GM18502 (cell line): ENCODE data around the gene FMN1.

Experiments used
- ATAC-seq: cut with Tn5 transposase; IDR thresholded peaks from one replicate; pipeline ENCODE4 v1.9.1; 2021; ENCODE audit warnings: mild to moderate bottlenecking; ENCODE audit not compliant: unreplicated experiment, poor library complexity

The FMN1 gene

DNA sequence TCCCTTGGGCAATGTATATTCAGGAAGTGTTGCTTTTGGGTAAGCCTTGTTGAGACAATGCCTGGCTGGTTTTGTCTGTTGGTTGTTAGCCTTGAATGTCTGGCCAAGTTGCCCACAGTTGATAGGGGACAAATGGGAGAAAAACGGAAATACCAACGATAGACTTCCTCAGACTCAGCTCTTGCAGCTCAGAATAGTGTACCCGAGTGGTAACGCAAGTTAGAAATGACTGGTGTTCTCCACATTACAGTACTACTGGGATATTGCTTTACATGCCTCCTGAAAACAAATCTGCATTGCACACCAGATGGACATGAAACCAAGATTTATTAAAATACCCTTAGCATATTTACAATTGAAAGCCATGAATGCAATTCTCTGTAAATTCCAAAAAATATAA lies 429.3 kb downstream of the FMN1 start:
- ATAC-seq, result no peak

DNA sequence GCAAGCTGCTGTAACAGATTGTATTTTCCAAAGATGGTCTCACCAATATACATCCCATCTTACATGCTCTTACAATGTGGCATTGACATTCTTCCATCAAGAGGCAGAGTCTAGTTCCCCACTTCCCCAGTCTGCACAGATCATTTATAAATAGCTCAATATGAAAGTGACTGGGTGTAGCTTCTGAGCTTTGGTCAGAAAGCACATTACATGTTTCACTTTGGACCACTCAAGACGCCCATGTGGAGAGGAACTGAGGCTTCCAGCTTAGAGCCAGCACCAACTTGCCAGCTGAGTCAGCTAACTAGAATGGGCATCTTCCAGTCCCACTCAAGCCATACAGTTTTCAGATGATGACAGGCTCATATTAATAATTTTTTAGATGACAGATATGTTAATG lies 431.2 kb downstream of the FMN1 start:
- peak; percentile 53 for ATAC-seq

DNA sequence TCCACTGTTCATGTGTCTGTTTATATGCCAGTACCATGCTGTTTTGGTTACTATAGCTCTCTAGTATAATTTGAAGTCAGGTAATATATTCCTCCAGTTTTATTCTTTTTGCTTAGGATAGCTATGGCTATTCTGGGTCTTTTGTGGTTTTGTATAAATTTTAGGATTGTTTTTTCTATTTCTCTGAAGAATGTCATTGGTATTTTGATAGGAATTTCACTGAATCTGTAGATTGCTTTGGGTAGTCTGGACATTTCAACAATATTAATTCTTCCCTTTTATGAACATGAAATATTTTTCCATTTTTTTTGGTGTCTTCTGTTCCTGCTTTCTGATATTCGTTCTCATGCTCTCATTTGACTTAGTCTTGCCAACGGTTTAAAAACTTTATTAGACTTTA lies 437.1 kb downstream of the FMN1 start:
- ATAC-seq, result no peak

DNA sequence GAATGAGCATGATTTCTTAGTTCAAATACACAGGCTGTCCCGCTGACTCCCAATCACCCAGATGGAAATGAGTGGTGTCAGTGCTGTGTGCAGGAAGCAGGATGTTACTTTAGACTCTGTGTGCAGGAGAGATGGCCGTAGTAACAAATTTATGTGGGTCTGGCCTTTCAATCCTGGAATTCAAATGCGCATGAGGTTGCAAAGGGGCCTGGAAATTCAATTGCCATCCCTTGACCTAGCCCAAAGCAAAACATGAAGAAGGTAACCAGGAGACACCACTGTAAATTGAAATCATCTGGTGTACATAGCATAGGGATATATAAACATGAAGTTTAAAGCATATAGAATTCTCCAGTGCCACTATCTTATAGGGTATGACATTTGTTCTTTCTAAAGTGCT lies 443.5 kb downstream of the FMN1 start:
- no peak for ATAC-seq

DNA sequence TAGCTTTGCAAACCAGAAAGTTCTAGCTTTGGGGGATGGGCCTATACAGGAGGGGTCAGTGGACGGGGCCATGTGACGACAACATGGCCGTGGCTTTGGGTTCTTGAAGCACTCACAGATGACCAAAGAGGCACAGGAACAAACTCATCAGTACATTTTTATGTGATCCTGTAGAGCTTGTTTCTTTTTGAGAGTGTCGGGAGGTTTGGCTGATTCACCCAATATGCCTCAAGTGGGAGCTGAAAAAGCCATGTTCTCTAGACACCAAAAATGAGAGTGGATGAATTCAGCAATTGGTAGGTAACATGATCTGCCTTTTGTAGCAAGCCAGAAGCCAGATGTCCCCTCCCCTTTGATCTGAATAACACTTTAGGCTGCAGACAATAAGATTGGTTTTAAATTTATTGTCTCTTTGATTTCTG lies 446.6 kb downstream of the FMN1 start:
- ATAC-seq, result no peak

DNA sequence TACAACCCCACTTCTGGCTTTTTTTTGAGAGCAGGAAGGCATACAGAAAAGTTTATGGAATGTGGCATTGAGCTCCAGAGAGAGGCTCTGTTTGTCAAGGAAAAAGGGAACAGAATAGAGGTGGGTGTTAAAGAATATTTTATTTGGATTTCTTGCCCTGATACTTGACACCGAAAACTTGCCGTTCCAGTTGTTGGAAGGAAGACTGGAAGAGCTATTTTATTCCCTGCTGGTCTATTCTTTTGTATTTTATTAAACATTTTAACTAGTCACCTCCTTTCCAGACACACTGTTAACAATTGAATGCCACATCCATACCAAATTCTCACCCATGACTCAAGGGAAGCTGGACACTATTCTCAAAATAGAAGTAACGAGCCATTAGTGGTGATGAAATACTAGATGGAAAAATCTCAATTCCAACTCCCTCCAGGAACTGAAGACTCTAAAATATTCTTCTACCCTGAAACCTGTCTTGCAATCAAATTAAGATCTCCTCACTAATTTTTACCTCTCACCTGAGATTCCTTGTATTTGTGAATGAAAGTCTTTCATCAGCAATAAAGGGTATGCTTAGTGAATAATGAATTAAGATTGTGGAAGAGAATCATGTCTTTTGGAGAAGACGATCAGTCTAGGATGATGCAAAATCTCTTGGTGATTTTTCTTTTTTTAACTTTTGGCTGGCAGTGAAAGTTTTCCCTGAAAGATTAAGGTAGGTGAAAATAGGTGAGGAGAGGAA lies 448.2 kb downstream of the FMN1 start:
- ATAC-seq, result no peak

DNA sequence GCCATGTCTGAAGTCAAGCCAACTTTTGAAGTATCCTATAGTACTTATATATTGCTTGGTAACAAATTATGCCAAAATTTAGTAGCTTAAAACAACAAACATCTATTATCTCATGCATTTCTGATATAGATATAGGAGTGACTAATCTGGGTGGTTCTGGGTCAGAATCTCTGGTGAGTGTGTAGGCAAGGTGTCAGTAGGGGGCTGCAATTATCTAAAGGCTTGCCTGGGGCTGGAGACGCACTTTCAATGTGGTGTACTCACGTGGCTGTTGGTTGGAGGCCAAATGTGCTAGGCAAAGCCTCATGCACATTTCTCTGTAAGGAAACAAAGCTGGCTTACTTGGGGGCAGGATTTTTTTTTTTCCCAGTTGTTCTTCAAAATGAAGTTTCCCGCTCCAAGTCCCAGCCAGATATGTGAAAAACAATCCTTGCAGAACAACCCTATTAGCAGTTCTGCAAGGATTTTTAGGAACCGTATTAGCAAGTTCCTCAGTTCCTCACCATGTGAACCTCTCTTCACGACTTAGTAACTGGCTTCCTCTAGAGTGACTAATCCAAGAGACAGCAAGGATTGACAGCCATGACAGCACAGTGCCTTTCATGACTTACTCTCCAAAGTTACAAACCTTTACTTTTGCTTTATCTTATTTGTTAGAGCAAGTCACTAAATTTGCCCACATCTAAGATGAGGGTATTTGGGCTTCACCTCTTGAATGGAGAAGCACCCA lies 450.9 kb downstream of the FMN1 start:
- ATAC-seq, result no peak

DNA sequence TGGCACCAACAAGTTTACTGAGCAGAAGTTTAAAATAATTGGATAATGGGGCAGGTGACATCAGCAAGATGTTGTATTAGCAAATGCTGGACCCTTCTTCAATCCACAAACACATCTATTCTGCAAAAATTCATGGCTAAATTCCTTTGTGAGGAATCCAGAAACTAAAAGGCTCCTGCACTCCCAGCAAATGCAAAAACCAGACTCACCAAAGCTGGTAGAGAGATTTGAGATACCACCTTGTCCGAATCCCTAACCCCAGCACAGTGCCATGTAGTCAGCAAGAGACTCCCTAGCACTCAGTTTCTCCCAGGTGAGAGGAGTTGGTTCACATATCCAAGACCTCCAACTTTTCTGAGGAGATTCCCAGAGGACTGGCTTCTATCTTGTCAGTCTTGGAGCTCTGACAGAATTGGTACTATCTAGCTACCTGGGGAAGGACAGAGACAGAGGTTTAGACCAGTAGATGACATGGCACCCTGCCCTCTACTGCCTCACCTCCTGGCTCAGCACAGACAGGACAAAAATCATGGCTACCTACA lies 454.9 kb downstream of the FMN1 start:
- ATAC-seq, result no peak

DNA sequence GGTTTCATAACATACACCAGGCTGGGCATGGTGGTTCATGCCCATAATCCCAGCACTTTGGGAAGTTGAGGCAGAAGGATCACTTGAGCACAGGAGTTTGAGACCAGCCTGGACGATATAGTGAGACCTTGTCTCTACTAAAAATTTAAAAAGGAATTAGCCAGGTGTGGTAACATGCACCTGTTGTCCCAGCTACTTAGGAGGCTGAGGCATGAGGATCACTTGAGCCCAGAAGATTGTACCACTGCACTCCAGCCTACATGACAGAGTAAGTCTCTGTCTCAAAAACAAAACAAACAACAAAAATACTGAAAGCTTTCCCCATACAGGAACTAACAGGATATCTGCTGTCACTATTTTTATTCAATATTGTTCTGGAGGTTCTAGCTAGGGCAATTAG lies 455.8 kb downstream of the FMN1 start:
- ATAC-seq, result no peak

DNA sequence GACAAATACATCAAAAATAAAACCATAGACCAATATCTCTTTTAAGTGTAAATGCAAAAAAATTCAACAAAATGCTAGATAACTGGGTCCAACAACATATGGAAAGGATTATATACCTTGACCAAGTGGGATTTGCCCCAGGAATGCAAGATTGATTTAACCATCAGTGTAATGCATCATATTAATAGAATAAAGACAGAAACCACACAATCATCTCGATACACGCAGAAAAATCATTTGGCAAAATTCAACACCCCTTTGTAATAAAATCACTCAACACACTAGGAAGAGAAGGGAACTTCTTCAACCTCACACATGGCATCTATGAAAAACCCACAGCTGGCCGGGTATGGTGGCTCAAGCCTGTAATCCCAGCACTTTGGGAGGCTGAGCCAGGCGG lies 457.2 kb downstream of the FMN1 start:
- no peak for ATAC-seq

DNA sequence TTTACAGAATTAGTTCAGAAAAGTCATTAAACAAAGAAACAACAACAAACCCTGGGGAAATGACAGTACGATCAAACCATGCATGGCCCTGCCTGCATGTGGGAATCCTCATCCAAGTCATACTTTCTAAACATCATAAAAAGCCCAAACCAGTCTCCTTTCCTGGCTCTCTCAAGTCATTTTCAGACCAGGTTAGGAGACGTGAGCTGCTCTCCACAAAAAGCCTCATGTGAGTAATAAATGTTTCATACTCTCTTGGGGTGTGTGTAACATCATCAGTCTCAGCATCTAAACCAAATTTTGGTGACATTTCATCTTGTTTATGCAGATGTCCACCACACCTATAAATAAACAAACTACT lies 457.8 kb downstream of the FMN1 start:
- no peak for ATAC-seq

DNA sequence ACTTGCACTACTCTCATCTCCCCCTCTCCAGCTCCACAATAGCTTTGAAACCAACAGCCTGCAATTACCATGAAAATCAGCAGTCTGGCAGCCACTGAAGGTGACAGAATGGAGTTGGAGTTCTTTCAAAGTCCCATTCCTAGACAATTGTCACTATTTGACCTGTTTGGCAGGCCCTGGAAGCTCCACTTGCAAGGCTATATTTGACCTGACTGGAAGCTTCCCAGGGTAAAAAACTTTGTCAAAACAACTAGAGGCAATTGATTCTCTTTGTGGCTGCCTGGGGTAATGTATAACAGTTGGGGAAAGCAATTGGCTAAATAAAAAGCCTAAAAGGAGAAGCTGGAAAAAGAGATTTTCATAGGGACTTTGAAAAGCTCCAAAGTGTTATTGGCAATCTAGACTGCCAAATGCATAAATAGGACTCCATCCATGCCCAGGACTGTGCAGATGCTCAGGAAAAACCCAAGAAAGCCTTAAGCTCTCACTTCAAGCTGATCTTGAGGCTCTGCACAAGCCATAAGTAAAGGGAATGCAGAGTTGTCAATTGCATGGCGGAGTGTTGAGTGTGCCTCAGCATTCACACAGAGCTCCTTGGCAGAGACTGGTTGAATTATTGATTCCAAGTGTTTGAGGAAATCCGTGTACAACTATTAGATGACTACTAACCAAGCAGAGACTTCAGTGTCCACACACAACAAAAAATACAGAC lies 458.4 kb downstream of the FMN1 start:
- no peak for ATAC-seq

DNA sequence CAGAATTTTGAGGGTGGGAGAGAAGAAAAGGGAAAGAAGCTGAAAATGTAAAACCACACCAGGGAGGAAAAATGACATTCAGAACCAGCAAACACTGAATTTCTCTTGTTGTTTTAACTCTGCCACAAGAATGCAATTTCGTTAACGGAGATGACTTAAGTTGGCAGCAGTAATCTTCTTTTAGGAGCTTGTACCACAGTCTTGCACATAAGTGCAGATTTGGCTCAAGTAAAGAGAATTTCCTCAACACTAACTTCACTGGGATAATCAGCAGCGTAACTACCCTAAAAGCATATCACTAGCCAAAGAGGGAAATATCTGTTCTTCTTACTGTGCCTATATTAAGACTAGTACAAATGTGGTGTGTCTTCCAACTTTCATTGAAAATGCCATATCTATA lies 461.2 kb downstream of the FMN1 start:
- no peak for ATAC-seq

DNA sequence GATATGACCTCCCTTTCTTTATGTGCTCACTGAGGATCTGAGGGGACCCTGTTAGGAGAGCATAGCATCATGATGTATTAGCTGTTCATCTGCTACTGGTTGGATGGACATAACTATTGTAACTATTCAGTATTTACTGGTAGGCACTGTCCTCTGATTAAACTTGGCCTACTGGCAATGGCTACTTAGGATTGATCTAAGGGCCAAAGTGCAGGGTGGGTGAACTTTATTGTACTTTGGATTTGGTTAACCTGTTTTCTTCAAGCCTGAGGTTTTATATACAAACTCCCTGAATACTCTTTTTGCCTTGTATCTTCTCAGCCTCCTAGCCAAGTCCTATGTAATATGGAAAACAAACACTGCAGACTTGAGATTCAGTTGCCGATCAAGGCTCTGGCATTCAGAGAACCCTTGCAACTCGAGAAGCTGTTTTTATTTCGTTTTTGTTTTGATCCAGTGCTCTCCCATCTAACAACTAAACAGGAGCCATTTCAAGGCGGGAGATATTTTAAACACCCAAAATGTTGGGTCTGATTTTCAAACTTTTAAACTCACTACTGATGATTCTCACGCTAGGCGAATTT lies 461.8 kb downstream of the FMN1 start:
- ATAC-seq, result no peak

DNA sequence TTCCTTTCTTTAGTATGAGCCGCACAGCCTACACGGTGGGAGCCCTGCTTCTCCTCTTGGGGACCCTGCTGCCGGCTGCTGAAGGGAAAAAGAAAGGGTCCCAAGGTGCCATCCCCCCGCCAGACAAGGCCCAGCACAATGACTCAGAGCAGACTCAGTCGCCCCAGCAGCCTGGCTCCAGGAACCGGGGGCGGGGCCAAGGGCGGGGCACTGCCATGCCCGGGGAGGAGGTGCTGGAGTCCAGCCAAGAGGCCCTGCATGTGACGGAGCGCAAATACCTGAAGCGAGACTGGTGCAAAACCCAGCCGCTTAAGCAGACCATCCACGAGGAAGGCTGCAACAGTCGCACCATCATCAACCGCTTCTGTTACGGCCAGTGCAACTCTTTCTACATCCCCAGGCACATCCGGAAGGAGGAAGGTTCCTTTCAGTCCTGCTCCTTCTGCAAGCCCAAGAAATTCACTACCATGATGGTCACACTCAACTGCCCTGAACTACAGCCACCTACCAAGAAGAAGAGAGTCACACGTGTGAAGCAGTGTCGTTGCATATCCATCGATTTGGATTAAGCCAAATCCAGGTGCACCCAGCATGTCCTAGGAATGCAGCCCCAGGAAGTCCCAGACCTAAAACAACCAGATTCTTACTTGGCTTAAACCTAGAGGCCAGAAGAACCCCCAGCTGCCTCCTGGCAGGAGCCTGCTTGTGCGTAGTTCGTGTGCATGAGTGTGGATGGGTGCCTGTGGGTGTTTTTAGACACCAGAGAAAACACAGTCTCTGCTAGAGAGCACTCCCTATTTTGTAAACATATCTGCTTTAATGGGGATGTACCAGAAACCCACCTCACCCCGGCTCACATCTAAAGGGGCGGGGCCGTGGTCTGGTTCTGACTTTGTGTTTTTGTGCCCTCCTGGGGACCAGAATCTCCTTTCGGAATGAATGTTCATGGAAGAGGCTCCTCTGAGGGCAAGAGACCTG lies 463.5 kb downstream of the FMN1 start:
- no peak for ATAC-seq

DNA sequence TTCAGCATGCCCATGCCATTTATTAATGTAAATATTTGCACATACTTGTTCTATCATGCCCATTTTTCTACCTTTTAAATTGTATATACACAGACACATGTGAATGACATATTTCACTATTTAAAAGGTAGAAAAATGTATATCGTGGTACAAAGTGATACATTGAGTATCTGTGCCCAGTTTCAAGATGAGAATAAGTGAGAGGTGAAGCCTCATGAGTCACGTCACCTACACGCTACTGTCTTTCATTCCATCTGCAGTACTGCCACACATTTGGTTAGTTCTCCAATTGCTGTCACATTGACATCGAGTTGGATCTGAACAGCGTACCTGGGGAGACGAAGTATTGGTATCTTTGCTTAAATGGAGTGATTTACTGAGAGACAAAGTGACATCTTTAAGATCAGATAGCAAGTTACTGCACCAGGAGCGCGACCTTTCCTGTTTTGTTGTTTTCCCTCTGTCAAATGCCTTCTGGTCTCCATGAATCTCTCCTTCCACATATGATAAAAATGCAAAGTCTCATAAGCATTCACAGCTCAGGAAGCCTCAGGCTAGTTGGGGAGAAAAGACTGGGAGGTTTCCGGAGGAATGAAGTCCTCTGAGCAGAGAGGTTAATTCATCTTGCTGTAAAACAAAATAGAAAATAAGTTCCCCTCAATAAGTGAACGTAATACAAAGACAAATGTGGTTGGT lies 464.7 kb downstream of the FMN1 start:
- no peak for ATAC-seq

DNA sequence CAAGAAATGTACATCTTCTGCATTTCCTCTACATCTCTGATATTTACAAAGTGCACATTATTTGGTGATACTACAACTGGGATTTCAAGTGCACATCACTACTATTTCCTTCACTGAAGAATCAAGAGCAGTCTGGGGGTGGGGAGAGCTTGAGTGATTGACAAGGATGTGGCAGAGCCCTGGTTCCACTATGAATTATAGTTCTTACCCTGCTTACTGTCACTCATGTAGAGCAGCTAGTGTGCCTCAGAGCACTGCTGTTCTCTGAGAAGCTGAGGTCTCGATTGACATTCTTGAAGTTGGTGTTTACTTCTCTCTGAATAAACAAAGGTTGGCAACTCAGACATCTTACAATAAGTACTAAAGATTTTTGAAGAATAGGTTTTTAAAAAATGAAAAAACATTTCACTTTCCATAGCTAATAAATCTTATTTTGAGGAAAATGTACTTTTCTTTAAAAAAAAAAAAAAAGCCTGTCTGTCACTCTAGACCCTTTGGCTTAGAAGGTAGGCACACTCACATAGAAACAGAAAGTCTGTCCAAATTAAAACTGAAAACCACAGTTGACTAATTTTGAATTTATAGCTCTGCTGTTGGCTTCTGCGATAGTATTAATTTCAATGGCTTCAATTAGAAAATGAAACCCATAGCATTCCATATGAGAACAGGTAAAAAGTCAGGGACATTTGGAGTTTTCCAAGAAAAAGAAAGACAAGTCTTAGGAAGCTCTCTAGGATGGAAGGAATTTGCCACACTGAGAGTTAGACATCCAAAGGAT lies 471.2 kb downstream of the FMN1 start:
- peak; percentile 96 for ATAC-seq

DNA sequence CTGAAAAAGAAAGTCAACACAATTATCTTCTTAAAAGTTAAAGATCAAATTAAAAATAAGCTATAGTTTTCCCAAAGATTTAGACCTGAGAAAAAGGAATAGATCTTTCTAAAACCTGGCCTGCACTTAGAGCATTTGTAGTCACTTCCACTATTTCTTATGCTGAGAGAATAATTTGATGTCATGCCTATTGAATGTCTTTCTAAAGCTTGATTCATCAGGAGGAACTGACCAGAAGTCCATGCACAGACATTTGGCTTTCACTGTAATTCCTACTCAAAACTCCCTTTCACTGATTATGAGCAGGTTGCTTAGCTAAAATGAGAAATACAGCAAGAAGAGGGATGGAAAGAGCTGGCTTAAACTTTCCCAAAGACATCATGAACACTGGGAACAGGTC lies 472.4 kb downstream of the FMN1 start:
- ATAC-seq, result no peak
